ENCODE measurements around the gene FCRL6. TPM values are rescaled to one million over a fixed set of nuclear protein-coding genes. Genes with fewer than 3 reads are reported as not detected.

FCRL6 gene
- total and polyA plus RNA-seq, 2 donors, result 0.33 to 0.57 TPM

- H3K4me3 ChIP-seq (ENCODE audit: low read length in 2 of 2), result no peak overlapping the region
- H3K27ac ChIP-seq (ENCODE audit: low read depth in 1 of 2, low read length in 1 of 2), result no peak overlapping the region
- H3K36me3 ChIP-seq (ENCODE audit: control insufficient read depth in 2 of 2, insufficient read depth in 2 of 2, low read length in 1 of 2), result no peaks in the 10 kb centered on the region
- no peaks in the 10 kb centered on the region for H3K27me3 ChIP-seq (ENCODE audit: control insufficient read depth in 2 of 2, insufficient read depth in 1 of 2, low read length in 1 of 2)
- no peaks in the 10 kb centered on the region for H3K9me3 ChIP-seq (ENCODE audit: control insufficient read depth in 2 of 2, insufficient read depth in 1 of 2, low read length in 1 of 2)
- peaks cover 9 to 27% of the 10 kb centered on the region in 2 donors for H3K4me1 ChIP-seq (ENCODE audit: control insufficient read depth in 2 of 2, insufficient read depth in 2 of 2, low read length in 2 of 2)
- DNase-seq (ENCODE audit: low read depth in 6 of 9, low spot score in 9 of 9), result no peak
- 95% methylated on average over 11 of the region's 11 CpGs for WGBS
Observed at GRCh38 chr1:159828581-159829272, 26.6 kb downstream of the FCRL6 start.

- Histone ChIP-seq H3K27ac (ENCODE audit: low read depth in 1 of 2, low read length in 1 of 2) (no peak overlapping the region), H3K4me3 (ENCODE audit: low read length in 2 of 2) (no peak overlapping the region), H3K4me1 (ENCODE audit: control insufficient read depth in 2 of 2, insufficient read depth in 2 of 2, low read length in 2 of 2) (peaks cover 9 to 27% of the 10 kb centered on the region in 2 donors), H3K27me3 (ENCODE audit: control insufficient read depth in 2 of 2, insufficient read depth in 1 of 2, low read length in 1 of 2) (no peaks in the 10 kb centered on the region), H3K9me3 (ENCODE audit: control insufficient read depth in 2 of 2, insufficient read depth in 1 of 2, low read length in 1 of 2) (no peaks in the 10 kb centered on the region), H3K36me3 (ENCODE audit: control insufficient read depth in 2 of 2, insufficient read depth in 2 of 2, low read length in 1 of 2) (no peaks in the 10 kb centered on the region)
- peak in 3 of 9 donors; percentile 7 to 34 (median 18) for DNase-seq (ENCODE audit: low read depth in 6 of 9, low spot score in 9 of 9)
- WGBS, result 45% methylated on average over 3 of the region's 3 CpGs
Observed at GRCh38 chr1:159829273-159829634, 27.1 kb downstream of the FCRL6 start.

DNA sequence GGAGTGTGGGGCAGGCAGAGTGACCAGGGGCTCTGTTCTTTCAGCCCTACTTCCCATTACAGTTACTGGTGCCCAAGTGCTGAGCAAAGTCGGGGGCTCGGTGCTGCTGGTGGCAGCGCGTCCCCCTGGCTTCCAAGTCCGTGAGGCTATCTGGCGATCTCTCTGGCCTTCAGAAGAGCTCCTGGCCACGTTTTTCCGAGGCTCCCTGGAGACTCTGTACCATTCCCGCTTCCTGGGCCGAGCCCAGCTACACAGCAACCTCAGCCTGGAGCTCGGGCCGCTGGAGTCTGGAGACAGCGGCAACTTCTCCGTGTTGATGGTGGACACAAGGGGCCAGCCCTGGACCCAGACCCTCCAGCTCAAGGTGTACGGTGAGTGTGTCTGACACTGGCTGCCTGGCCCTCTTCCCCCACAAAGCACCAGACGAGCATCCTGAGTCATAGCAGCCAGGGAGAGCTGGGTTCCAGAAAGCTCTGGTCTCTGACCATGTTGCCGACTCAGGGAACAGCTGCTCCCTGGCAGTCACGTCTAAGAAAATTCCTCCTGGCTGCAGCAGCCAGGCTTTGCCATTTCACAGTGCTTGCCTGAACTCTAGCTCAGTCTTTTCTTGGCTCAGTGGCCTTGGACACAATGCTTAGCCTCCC, 27.8 kb downstream of the FCRL6 start:
- Histone ChIP-seq H3K4me3 (ENCODE audit: low read length in 2 of 2) (no peak overlapping the region), H3K9me3 (ENCODE audit: control insufficient read depth in 2 of 2, insufficient read depth in 1 of 2, low read length in 1 of 2) (no peaks in the 10 kb centered on the region), H3K27ac (ENCODE audit: low read depth in 1 of 2, low read length in 1 of 2) (no peak overlapping the region), H3K4me1 (ENCODE audit: control insufficient read depth in 2 of 2, insufficient read depth in 2 of 2, low read length in 2 of 2) (peaks cover 9 to 27% of the 10 kb centered on the region in 2 donors), H3K27me3 (ENCODE audit: control insufficient read depth in 2 of 2, insufficient read depth in 1 of 2, low read length in 1 of 2) (no peaks in the 10 kb centered on the region), H3K36me3 (ENCODE audit: control insufficient read depth in 2 of 2, insufficient read depth in 2 of 2, low read length in 1 of 2) (no peaks in the 10 kb centered on the region)
- 96% methylated on average over 18 of the region's 18 CpGs for WGBS
- no peak for DNase-seq (ENCODE audit: low read depth in 6 of 9, low spot score in 9 of 9)

GRCh38 chr1:159830722-159831121, 28.6 kb downstream of the FCRL6 start:
- H3K36me3 ChIP-seq (ENCODE audit: control insufficient read depth in 2 of 2, insufficient read depth in 2 of 2, low read length in 1 of 2), result no peaks in the 10 kb centered on the region
- DNase-seq (ENCODE audit: low read depth in 6 of 9, low spot score in 9 of 9), result no peak
- no peaks in the 10 kb centered on the region for H3K27me3 ChIP-seq (ENCODE audit: control insufficient read depth in 2 of 2, insufficient read depth in 1 of 2, low read length in 1 of 2)
- no peak overlapping the region for H3K4me3 ChIP-seq (ENCODE audit: low read length in 2 of 2)
- H3K4me1 ChIP-seq (ENCODE audit: control insufficient read depth in 2 of 2, insufficient read depth in 2 of 2, low read length in 2 of 2), result peaks cover 9 to 23% of the 10 kb centered on the region in 2 donors
- no peaks in the 10 kb centered on the region for H3K9me3 ChIP-seq (ENCODE audit: control insufficient read depth in 2 of 2, insufficient read depth in 1 of 2, low read length in 1 of 2)
- WGBS, result 96% methylated on average over 8 of the region's 8 CpGs
- no peak overlapping the region for H3K27ac ChIP-seq (ENCODE audit: low read depth in 1 of 2, low read length in 1 of 2)

DNA sequence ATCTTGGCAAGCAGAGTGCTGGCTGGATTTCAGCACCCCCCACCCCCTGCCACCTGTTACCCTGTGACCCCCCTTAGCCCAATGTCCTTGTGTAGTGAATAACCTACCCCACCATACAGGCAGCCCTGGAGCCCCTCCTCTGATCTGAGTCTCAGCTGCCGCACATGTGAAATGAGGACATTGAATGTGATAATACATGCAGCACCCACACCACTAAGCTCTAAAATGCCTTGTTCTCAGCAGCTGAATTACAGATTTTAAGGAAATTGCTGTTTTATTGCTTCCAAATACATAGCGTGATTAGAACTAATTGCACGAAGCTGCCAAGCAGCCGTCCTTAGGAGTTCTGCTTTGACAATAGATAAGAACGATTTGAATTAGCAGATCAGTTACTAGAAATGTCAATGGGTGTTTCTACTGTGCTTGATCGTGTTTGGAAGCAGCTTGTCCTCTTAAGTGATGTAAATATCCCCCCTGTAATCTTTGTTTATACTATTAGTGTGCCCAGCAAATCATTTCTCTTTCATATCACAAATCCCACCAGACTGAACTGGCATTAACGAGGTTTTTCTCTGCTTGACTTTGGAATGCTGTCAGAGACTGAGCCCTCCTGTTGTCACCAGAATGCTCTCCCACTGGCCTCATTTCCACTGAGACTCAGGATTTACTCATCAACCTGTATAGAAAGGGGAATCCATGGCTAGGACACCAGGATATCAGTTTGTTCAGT, 29.4 kb downstream of the FCRL6 start:
- Histone ChIP-seq H3K27me3 (ENCODE audit: control insufficient read depth in 2 of 2, insufficient read depth in 1 of 2, low read length in 1 of 2) (no peaks in the 10 kb centered on the region), H3K4me3 (ENCODE audit: low read length in 2 of 2) (no peak overlapping the region), H3K36me3 (ENCODE audit: control insufficient read depth in 2 of 2, insufficient read depth in 2 of 2, low read length in 1 of 2) (no peaks in the 10 kb centered on the region), H3K4me1 (ENCODE audit: control insufficient read depth in 2 of 2, insufficient read depth in 2 of 2, low read length in 2 of 2) (peaks cover 4 to 14% of the 10 kb centered on the region in 2 donors), H3K27ac (ENCODE audit: low read depth in 1 of 2, low read length in 1 of 2) (no peak overlapping the region), H3K9me3 (ENCODE audit: control insufficient read depth in 2 of 2, insufficient read depth in 1 of 2, low read length in 1 of 2) (no peaks in the 10 kb centered on the region)
- no peak for DNase-seq (ENCODE audit: low read depth in 6 of 9, low spot score in 9 of 9)
- WGBS, result 92% methylated on average over 7 of the region's 7 CpGs

DNA sequence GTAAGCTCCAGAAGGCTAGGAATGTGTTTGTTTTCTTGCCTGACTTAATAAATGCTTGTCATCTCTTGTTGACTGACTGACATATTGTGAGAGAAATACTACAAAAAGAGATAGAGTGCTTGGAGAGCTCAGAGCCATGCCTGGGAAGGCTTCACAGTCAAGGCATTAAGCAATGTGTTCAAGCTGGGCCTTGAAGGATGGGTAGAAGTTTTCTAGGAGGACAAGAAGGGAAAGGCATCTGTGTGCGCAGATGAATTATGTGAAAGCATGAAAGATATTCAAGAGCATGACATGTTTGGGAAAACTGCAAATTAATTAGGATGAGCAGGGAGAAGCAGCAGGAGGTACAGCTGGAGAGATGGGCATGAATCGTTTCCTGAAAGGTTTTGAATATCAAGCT, 30.1 kb downstream of the FCRL6 start:
- no peaks in the 10 kb centered on the region for H3K9me3 ChIP-seq (ENCODE audit: control insufficient read depth in 2 of 2, insufficient read depth in 1 of 2, low read length in 1 of 2)
- no peak for DNase-seq (ENCODE audit: low read depth in 6 of 9, low spot score in 9 of 9)

GRCh38 chr1:159835356-159835755, 33.2 kb downstream of the FCRL6 start:
- WGBS, result 88% methylated on average over 3 of the region's 3 CpGs
- H3K4me3 ChIP-seq (ENCODE audit: low read length in 2 of 2), result no peak overlapping the region
- no peaks in the 10 kb centered on the region for H3K9me3 ChIP-seq (ENCODE audit: control insufficient read depth in 2 of 2, insufficient read depth in 1 of 2, low read length in 1 of 2)
- H3K36me3 ChIP-seq (ENCODE audit: control insufficient read depth in 2 of 2, insufficient read depth in 2 of 2, low read length in 1 of 2), result no peaks in the 10 kb centered on the region
- no peaks in the 10 kb centered on the region for H3K27me3 ChIP-seq (ENCODE audit: control insufficient read depth in 2 of 2, insufficient read depth in 1 of 2, low read length in 1 of 2)
- DNase-seq (ENCODE audit: low read depth in 6 of 9, low spot score in 9 of 9), result no peak
- no peaks in the 10 kb centered on the region for H3K4me1 ChIP-seq (ENCODE audit: control insufficient read depth in 2 of 2, insufficient read depth in 2 of 2, low read length in 2 of 2)
- no peak overlapping the region for H3K27ac ChIP-seq (ENCODE audit: low read depth in 1 of 2, low read length in 1 of 2)

More for the DNA sequence above, 30.1 kb downstream of the FCRL6 start:
- WGBS, result 98% methylated on average over 2 of the region's 2 CpGs
- no peaks in the 10 kb centered on the region for H3K36me3 ChIP-seq (ENCODE audit: control insufficient read depth in 2 of 2, insufficient read depth in 2 of 2, low read length in 1 of 2)
- no peak overlapping the region for H3K27ac ChIP-seq (ENCODE audit: low read depth in 1 of 2, low read length in 1 of 2)
- H3K4me1 ChIP-seq (ENCODE audit: control insufficient read depth in 2 of 2, insufficient read depth in 2 of 2, low read length in 2 of 2), result peaks cover 1 to 7% of the 10 kb centered on the region in 2 donors
- H3K27me3 ChIP-seq (ENCODE audit: control insufficient read depth in 2 of 2, insufficient read depth in 1 of 2, low read length in 1 of 2), result no peaks in the 10 kb centered on the region
- H3K4me3 ChIP-seq (ENCODE audit: low read length in 2 of 2), result no peak overlapping the region

DNA sequence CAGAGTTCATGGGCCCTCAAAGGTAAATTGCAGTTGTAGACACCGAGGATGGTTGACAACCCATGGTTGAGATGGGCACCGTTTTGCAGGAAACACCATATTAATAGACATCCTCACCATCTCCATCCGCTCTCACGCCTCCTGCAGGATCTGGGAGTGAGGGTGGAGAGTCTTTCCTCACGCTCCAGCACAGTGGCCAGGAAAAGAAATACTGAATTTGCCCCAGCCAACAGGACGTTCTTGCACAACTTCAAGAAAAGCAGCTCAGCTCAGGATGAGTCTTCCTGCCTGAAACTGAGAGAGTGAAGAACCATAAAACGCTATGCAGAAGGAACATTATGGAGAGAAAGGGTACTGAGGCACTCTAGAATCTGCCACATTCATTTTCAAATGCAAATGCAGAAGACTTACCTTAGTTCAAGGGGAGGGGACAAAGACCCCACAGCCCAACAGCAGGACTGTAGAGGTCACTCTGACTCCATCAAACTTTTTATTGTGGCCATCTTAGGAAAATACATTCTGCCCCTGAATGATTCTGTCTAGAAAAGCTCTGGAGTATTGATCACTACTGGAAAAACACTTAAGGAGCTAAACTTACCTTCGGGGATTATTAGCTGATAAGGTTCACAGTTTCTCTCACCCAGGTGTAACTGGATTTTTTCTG, 33.8 kb downstream of the FCRL6 start:
- Histone ChIP-seq H3K9me3 (ENCODE audit: control insufficient read depth in 2 of 2, insufficient read depth in 1 of 2, low read length in 1 of 2) (no peaks in the 10 kb centered on the region), H3K27ac (ENCODE audit: low read depth in 1 of 2, low read length in 1 of 2) (no peak overlapping the region), H3K27me3 (ENCODE audit: control insufficient read depth in 2 of 2, insufficient read depth in 1 of 2, low read length in 1 of 2) (no peaks in the 10 kb centered on the region), H3K36me3 (ENCODE audit: control insufficient read depth in 2 of 2, insufficient read depth in 2 of 2, low read length in 1 of 2) (no peaks in the 10 kb centered on the region), H3K4me1 (ENCODE audit: control insufficient read depth in 2 of 2, insufficient read depth in 2 of 2, low read length in 2 of 2) (no peaks in the 10 kb centered on the region), H3K4me3 (ENCODE audit: low read length in 2 of 2) (no peak overlapping the region)
- 96% methylated on average over 8 of the region's 8 CpGs for WGBS
- no peak for DNase-seq (ENCODE audit: low read depth in 6 of 9, low spot score in 9 of 9)

GRCh38 chr1:159838715-159839114, 36.6 kb downstream of the FCRL6 start:
- no peak for DNase-seq (ENCODE audit: low read depth in 6 of 9, low spot score in 9 of 9)
- 90% methylated on average over 1 of the region's 1 CpG for WGBS
- Histone ChIP-seq H3K9me3 (ENCODE audit: control insufficient read depth in 2 of 2, insufficient read depth in 1 of 2, low read length in 1 of 2) (no peaks in the 10 kb centered on the region), H3K4me1 (ENCODE audit: control insufficient read depth in 2 of 2, insufficient read depth in 2 of 2, low read length in 2 of 2) (no peaks in the 10 kb centered on the region), H3K4me3 (ENCODE audit: low read length in 2 of 2) (no peak overlapping the region), H3K36me3 (ENCODE audit: control insufficient read depth in 2 of 2, insufficient read depth in 2 of 2, low read length in 1 of 2) (no peaks in the 10 kb centered on the region), H3K27me3 (ENCODE audit: control insufficient read depth in 2 of 2, insufficient read depth in 1 of 2, low read length in 1 of 2) (no peaks in the 10 kb centered on the region), H3K27ac (ENCODE audit: low read depth in 1 of 2, low read length in 1 of 2) (no peak overlapping the region)
